Measurements from ENCODE around the gene NKD2.

Gene NKD2

GRCh38 chr5:1064383-1065142 lies 56.0 kb downstream of the NKD2 start:
- H3K9ac ChIP-seq (ENCODE audit: low read length): no peak overlapping the region
- H3K27ac ChIP-seq (ENCODE audit: low read depth, low read length): no peak overlapping the region
- H3K27me3 ChIP-seq (ENCODE audit: control insufficient read depth, insufficient read depth, low read length): no peaks in the 10 kb centered on the region
- no peaks in the 10 kb centered on the region; the same call in 1 of the 2 replicates for H3K4me1 ChIP-seq (ENCODE audit: control insufficient read depth, insufficient read depth, low read length)
- H3K9me3 ChIP-seq (ENCODE audit: control insufficient read depth, insufficient read depth, low read depth, low read length): no peaks in the 10 kb centered on the region
- H3K36me3 ChIP-seq (ENCODE audit: control insufficient read depth, insufficient read depth, low read length): peaks cover 53% of the 10 kb centered on the region
- H3K4me3 ChIP-seq (ENCODE audit: low read depth, low read length): no peak overlapping the region

GRCh38 chr5:1065143-1065750 lies 56.6 kb downstream of the NKD2 start:
- Histone ChIP-seq H3K27ac (ENCODE audit: low read depth, low read length) (no peak overlapping the region), H3K27me3 (ENCODE audit: control insufficient read depth, insufficient read depth, low read length) (no peaks in the 10 kb centered on the region), H3K9ac (ENCODE audit: low read length) (no peak overlapping the region), H3K4me3 (ENCODE audit: low read depth, low read length) (no peak overlapping the region), H3K9me3 (ENCODE audit: control insufficient read depth, insufficient read depth, low read depth, low read length) (no peaks in the 10 kb centered on the region), H3K36me3 (ENCODE audit: control insufficient read depth, insufficient read depth, low read length) (peaks cover 47% of the 10 kb centered on the region), H3K4me1 (ENCODE audit: control insufficient read depth, insufficient read depth, low read length) (no peaks in the 10 kb centered on the region; the same call in 1 of the 2 replicates)

- Histone ChIP-seq H3K27me3 (ENCODE audit: control insufficient read depth, insufficient read depth, low read length) (no peaks in the 10 kb centered on the region), H3K36me3 (ENCODE audit: control insufficient read depth, insufficient read depth, low read length) (peaks cover 42% of the 10 kb centered on the region), H3K9ac (ENCODE audit: low read length) (no peak overlapping the region), H3K9me3 (ENCODE audit: control insufficient read depth, insufficient read depth, low read depth, low read length) (no peaks in the 10 kb centered on the region), H3K27ac (ENCODE audit: low read depth, low read length) (no peak overlapping the region), H3K4me3 (ENCODE audit: low read depth, low read length) (no peak overlapping the region), H3K4me1 (ENCODE audit: control insufficient read depth, insufficient read depth, low read length) (no peaks in the 10 kb centered on the region; the same call in 1 of the 2 replicates)
Observed at GRCh38 chr5:1065891-1066650, 57.5 kb downstream of the NKD2 start.

GRCh38 chr5:1066676-1067075 lies 58.1 kb downstream of the NKD2 start:
- Histone ChIP-seq H3K9ac (ENCODE audit: low read length) (no peak overlapping the region), H3K36me3 (ENCODE audit: control insufficient read depth, insufficient read depth, low read length) (peaks cover 42% of the 10 kb centered on the region)

GRCh38 chr5:1067141-1068121 lies 58.8 kb downstream of the NKD2 start:
- no peaks in the 10 kb centered on the region for H3K27me3 ChIP-seq (ENCODE audit: control insufficient read depth, insufficient read depth, low read length)
- no peaks in the 10 kb centered on the region for H3K9me3 ChIP-seq (ENCODE audit: control insufficient read depth, insufficient read depth, low read depth, low read length)
- H3K9ac ChIP-seq (ENCODE audit: low read length): no peak overlapping the region
- H3K4me1 ChIP-seq (ENCODE audit: control insufficient read depth, insufficient read depth, low read length): no peaks in the 10 kb centered on the region; the same call in 1 of the 2 replicates
- no peak overlapping the region for H3K4me3 ChIP-seq (ENCODE audit: low read depth, low read length)
- H3K27ac ChIP-seq (ENCODE audit: low read depth, low read length): no peak overlapping the region; the same call in 1 of the 2 replicates
- H3K36me3 ChIP-seq (ENCODE audit: control insufficient read depth, insufficient read depth, low read length): peaks cover 39% of the 10 kb centered on the region

More at GRCh38 chr5:1066676-1067075, 58.1 kb downstream of the NKD2 start:
- no peaks in the 10 kb centered on the region for H3K27me3 ChIP-seq (ENCODE audit: control insufficient read depth, insufficient read depth, low read length)
- H3K4me3 ChIP-seq (ENCODE audit: low read depth, low read length): no peak overlapping the region
- H3K4me1 ChIP-seq (ENCODE audit: control insufficient read depth, insufficient read depth, low read length): no peaks in the 10 kb centered on the region; the same call in 1 of the 2 replicates
- H3K27ac ChIP-seq (ENCODE audit: low read depth, low read length): no peak overlapping the region
- H3K9me3 ChIP-seq (ENCODE audit: control insufficient read depth, insufficient read depth, low read depth, low read length): no peaks in the 10 kb centered on the region

DNA sequence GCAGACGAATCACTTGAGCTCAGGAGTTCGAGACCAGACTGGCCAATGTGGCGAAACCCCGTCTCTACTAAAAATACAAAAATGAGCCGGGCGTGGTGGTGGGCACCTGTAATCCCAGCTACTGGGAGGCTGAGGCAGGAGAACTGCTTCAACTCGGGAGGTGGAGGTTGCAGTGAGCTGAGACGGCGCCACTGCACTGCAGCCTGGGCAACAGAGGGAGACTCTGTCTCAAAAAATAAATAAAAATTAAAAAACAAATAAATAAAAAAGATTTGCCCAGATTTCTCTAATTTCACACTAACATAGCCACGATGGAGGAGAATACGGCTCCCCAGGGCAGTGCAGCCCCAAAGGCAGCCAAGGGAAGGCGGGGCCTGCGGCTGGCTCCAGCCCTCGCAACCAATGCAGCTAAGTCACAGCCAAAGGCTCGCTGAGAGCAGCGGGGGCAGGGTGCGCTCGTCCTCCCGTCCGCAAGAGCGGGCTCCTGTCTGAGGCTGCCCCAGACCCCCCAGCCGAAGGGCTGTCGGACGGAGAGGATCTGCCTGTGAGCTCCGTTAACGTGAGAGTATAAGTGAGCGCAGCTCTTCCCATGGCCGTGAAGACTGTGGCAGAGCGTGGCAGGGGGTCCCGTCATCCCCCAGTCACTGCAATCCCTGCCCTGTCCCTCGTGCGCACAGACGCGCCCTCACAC lies 59.7 kb downstream of the NKD2 start:
- no peak overlapping the region for H3K27ac ChIP-seq (ENCODE audit: low read depth, low read length)
- H3K9me3 ChIP-seq (ENCODE audit: control insufficient read depth, insufficient read depth, low read depth, low read length): no peaks in the 10 kb centered on the region
- no peak overlapping the region for H3K4me3 ChIP-seq (ENCODE audit: low read depth, low read length)
- H3K36me3 ChIP-seq (ENCODE audit: control insufficient read depth, insufficient read depth, low read length): peaks cover 32% of the 10 kb centered on the region
- H3K27me3 ChIP-seq (ENCODE audit: control insufficient read depth, insufficient read depth, low read length): no peaks in the 10 kb centered on the region
- no peak overlapping the region for H3K9ac ChIP-seq (ENCODE audit: low read length)
- H3K4me1 ChIP-seq (ENCODE audit: control insufficient read depth, insufficient read depth, low read length): no peaks in the 10 kb centered on the region; the same call in 1 of the 2 replicates

- Histone ChIP-seq H3K27me3 (ENCODE audit: control insufficient read depth, insufficient read depth, low read length) (no peaks in the 10 kb centered on the region), H3K9ac (ENCODE audit: low read length) (no peak overlapping the region), H3K4me3 (ENCODE audit: low read depth, low read length) (no peak overlapping the region), H3K36me3 (ENCODE audit: control insufficient read depth, insufficient read depth, low read length) (peaks cover 32% of the 10 kb centered on the region), H3K27ac (ENCODE audit: low read depth, low read length) (no peak overlapping the region), H3K9me3 (ENCODE audit: control insufficient read depth, insufficient read depth, low read depth, low read length) (no peaks in the 10 kb centered on the region), H3K4me1 (ENCODE audit: control insufficient read depth, insufficient read depth, low read length) (no peaks in the 10 kb centered on the region; the same call in 1 of the 2 replicates)
Observed at GRCh38 chr5:1068895-1069719, 60.5 kb downstream of the NKD2 start.

- no peaks in the 10 kb centered on the region for H3K9me3 ChIP-seq (ENCODE audit: control insufficient read depth, insufficient read depth, low read depth, low read length)
- H3K36me3 ChIP-seq (ENCODE audit: control insufficient read depth, insufficient read depth, low read length): peaks cover 31% of the 10 kb centered on the region
- no peaks in the 10 kb centered on the region; the same call in 1 of the 2 replicates for H3K4me1 ChIP-seq (ENCODE audit: control insufficient read depth, insufficient read depth, low read length)
- H3K27ac ChIP-seq (ENCODE audit: low read depth, low read length): no peak overlapping the region
- H3K27me3 ChIP-seq (ENCODE audit: control insufficient read depth, insufficient read depth, low read length): no peaks in the 10 kb centered on the region
- H3K9ac ChIP-seq (ENCODE audit: low read length): no peak overlapping the region
- H3K4me3 ChIP-seq (ENCODE audit: low read depth, low read length): no peak overlapping the region
Observed at GRCh38 chr5:1069720-1070088, 61.1 kb downstream of the NKD2 start.

DNA sequence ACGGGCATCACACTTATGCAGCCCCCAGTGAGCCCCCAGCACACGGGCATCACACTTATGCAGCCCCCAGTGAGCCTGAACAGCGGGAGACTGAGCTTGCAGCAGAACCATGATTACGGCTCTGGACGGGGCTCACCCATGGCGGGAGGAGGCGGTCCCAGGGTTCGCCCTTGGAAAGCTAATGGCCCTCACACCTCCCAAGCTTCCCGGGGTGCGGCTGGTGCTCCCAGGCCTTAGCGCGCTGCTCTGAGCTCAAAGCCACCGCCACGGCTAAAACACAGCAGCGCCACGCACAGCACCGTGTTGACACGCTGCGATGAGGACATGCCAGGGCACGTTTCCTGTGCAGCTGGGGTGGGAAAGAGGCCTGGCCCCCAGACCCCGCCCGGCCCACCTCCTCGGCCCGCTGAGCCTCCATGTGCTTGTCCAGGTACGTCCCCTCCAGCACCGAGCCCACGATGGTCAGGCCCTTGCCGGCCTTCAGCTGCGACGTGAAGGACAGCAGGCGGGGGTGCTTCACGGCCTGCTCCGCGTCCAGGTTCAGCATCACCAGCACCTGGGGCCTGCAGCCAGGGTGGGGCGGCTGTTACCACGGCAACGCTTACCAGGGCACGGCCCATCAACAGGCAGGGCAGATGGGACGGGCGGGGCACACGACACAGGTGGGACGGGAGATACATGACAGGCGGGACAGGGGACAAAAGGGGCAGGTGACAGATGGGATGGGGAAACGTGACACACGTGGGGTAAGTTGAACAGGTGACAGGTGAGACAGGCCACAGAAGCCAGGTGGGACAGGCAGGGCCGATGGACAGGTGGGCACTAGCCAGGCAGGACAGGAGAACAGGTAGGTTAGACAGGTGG lies 64.9 kb downstream of the NKD2 start:
- H3K36me3 ChIP-seq (ENCODE audit: control insufficient read depth, insufficient read depth, low read length): peaks cover 47% of the 10 kb centered on the region

More for the DNA sequence above, 64.9 kb downstream of the NKD2 start:
- no peaks in the 10 kb centered on the region for H3K27me3 ChIP-seq (ENCODE audit: control insufficient read depth, insufficient read depth, low read length)
- H3K4me3 ChIP-seq (ENCODE audit: low read depth, low read length): no peak overlapping the region
- H3K4me1 ChIP-seq (ENCODE audit: control insufficient read depth, insufficient read depth, low read length): no peaks in the 10 kb centered on the region; the same call in 1 of the 2 replicates
- H3K27ac ChIP-seq (ENCODE audit: low read depth, low read length): peak overlapping the region; percentile 21; the same call in 1 of the 2 replicates
- H3K9ac ChIP-seq (ENCODE audit: low read length): no peak overlapping the region
- H3K9me3 ChIP-seq (ENCODE audit: control insufficient read depth, insufficient read depth, low read depth, low read length): no peaks in the 10 kb centered on the region
